Effector memory CD8-positive, alpha-beta T cell (primary cell): Measurements from ENCODE around the gene CHD1L.
A peak's percentile ranks its signal among the peaks of the same experiment; 100 is the strongest.

Source experiments
- ATAC-seq: fragments of 150-1000 bp; cut with Tn5 transposase; replicated peaks from 2 replicates; pipeline ENCODE4 v1.10.0; 2021; ENCODE audit warnings: mild to moderate bottlenecking, moderate library complexity
- DNase-seq, 3 experiments: peaks; one replicate each; pipeline ENCODE4 v3.0.0; 2021
- H3K27ac Mint-ChIP-seq, 2 donors: one replicate each; pipeline ENCODE4 v1.8.0; 2022; ENCODE audit warnings: mild to moderate bottlenecking in 2 of 2, mixed read lengths in 2 of 2, moderate library complexity in 2 of 2
- H3K27me3 Mint-ChIP-seq, 2 donors: one replicate each; pipeline ENCODE4 v1.8.0; 2022; ENCODE audit warnings: mixed read lengths in 2 of 2
- H3K36me3 Mint-ChIP-seq: one replicate; pipeline ENCODE4 v1.8.0; 2022; ENCODE audit warnings: mild to moderate bottlenecking, moderate library complexity, mixed read lengths; ENCODE audit not compliant: insufficient read depth
- H3K4me1 Mint-ChIP-seq, 2 donors: one replicate each; pipeline ENCODE4 v1.8.0; 2022; ENCODE audit warnings: low read depth in 2 of 2, mixed read lengths in 2 of 2
- H3K4me3 Mint-ChIP-seq, 2 donors: one replicate each; pipeline ENCODE4 v1.8.0; 2022; ENCODE audit warnings: mild to moderate bottlenecking in 2 of 2, mixed read lengths in 2 of 2, moderate library complexity in 2 of 2
- H3K9me3 Mint-ChIP-seq, 2 donors: one replicate each; pipeline ENCODE4 v1.8.0; 2022; ENCODE audit warnings: mixed read lengths in 2 of 2

The CHD1L gene

DNA sequence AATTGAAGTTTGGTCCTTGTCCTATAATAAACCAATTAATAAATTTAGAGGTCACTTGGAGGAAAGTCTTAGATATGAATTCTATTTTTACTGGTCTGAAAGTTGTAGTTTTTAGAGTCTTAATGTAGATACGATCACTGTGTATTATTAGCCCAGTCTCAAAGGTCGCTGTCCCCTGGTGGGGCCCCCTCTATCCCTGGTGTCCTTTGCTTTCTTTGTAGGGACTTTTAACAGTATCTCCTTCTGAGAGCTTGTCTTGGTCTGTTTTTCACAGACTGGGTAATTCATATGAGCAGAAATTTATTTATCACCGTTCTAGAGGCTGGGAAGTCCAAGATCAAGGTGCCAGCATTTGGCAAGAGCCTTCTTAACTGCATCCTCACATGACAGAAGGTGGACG lies 18.5 kb downstream of the CHD1L start:
- Mint-ChIP-seq H3K4me3 (no peak overlapping the region), H3K36me3 (peaks cover 33% of the 10 kb centered on the region), H3K27ac (peak overlapping the region in 1 of 2 donors; percentile 47), H3K27me3 (no peaks in the 10 kb centered on the region), H3K9me3 (no peaks in the 10 kb centered on the region), H3K4me1 (peaks cover 0 to 2% of the 10 kb centered on the region in 2 donors)
- ATAC-seq, result no peak
- DNase-seq, result no peak

DNA sequence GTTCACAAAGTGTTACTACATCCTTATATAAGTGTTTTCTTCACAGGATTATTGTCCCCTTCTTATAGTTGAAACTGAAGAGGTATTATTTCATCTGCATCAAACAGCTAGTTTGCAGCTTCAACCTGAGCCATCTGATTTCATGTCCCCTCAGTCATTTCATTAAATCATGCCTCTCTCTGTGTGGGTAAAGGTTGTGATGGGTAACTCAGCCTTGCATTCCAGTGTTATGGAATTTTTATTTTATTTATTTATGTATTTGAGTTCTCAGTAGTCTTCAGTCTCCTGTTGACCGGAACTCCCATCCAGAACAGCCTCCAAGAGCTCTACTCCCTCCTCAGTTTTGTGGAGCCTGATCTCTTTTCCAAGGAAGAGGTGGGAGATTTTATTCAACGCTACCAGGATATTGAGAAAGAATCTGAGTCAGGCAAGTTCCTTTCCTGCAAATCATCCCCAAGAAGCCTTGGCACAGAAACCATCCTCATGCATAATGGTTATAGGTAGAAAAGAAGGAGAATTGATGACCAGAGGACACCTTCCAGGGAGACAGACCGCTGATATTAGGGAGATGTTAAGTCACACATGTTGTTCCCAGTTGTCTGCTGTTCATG lies 21.8 kb downstream of the CHD1L start:
- no peaks in the 10 kb centered on the region for H3K27me3 Mint-ChIP-seq

DNA sequence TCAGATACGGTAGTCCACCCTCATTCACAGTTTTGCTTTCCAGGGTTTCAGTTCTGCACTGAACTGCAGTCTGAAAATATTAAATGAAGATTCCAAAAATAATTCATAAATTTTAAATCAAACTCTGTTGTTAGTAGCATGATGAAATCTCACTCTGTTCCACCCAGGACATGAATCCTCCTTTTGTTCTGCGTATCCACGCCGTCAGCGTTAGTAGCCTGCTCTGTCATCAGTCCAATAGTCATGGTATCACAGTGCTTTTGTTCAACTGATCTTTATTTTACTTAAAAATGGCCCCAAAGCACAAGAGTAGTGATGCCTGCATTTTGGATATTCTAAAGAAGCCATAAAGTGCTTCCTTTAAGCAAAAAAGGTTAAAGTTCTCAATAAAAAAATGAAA lies 23.9 kb downstream of the CHD1L start:
- Mint-ChIP-seq H3K36me3 (peaks cover 43% of the 10 kb centered on the region), H3K9me3 (no peaks in the 10 kb centered on the region), H3K4me1 (no peaks in the 10 kb centered on the region), H3K27ac (no peak overlapping the region), H3K27me3 (no peaks in the 10 kb centered on the region), H3K4me3 (no peak overlapping the region)
- no peak for ATAC-seq
- no peak for DNase-seq

More for the DNA sequence above, 21.8 kb downstream of the CHD1L start:
- Mint-ChIP-seq H3K27ac (peak overlapping the region in 1 of 2 donors; percentile 28), H3K9me3 (no peaks in the 10 kb centered on the region), H3K4me3 (no peak overlapping the region), H3K4me1 (peaks cover 0 to 2% of the 10 kb centered on the region in 2 donors), H3K36me3 (peaks cover 44% of the 10 kb centered on the region)
- no peak for ATAC-seq
- no peak for DNase-seq

DNA sequence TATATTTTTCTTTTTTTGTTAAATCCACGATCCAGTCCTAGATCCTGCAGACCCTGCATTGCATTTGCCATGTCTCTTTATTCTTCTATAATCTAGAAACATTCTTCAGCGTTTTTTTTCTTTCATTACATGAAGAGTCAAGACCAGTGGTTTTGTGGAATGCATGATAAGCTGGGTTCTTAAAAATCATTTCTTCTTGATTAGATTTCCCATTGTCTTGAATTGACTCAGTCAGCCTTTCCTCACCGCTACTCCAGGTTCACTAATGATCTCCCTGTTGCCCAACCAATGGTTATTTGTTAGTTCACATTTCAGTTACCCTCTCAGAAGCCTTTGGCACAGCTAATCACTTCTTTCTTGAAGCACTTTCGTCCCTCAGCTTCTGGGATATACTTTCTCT lies 25.2 kb downstream of the CHD1L start:
- Mint-ChIP-seq H3K36me3 (peaks cover 46% of the 10 kb centered on the region), H3K4me3 (no peak overlapping the region), H3K27ac (no peak overlapping the region), H3K4me1 (no peaks in the 10 kb centered on the region), H3K27me3 (no peaks in the 10 kb centered on the region), H3K9me3 (no peaks in the 10 kb centered on the region)
- ATAC-seq, result no peak
- no peak for DNase-seq

DNA sequence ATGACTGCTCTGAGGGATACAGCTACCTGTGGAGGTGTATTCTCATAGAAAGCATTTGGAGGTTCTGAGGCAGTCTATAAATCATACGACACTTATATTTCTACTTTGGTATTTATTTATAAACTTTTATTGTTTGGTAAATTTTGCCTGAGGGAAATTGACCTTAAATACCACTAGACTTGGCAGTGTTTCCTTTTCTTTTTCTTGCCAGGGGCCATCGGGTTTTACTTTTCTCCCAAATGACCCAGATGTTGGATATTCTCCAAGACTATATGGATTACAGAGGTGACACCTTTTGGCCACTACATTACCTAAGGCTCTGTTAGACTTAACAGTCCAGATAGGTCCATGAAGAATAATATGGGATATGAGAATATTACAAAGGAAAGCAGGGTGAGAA lies 28.2 kb downstream of the CHD1L start:
- H3K36me3 Mint-ChIP-seq, result peaks cover 43% of the 10 kb centered on the region
- no peak for DNase-seq

DNA sequence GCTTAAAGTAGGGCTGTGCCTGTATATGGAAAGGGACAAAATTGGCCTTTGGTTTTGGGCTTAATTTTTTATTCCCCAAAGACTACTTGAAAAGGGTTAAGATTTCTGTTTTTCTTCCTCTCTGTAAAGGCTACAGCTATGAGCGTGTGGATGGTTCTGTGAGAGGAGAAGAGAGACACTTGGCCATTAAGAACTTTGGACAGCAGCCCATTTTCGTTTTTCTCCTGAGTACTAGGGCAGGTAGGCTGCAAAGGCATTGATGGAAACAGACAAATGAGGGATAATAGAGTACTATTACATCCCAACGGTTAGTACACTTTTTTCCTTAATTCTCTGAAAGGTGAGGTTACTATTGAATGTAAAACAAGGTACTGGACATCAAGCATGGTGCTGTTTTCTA lies 29.6 kb downstream of the CHD1L start:
- H3K36me3 Mint-ChIP-seq, result peaks cover 43% of the 10 kb centered on the region
- H3K9me3 Mint-ChIP-seq, result no peaks in the 10 kb centered on the region
- no peak overlapping the region for H3K27ac Mint-ChIP-seq
- no peaks in the 10 kb centered on the region for H3K4me1 Mint-ChIP-seq
- ATAC-seq (no peak), DNase-seq (no peak)
- H3K4me3 Mint-ChIP-seq, result no peak overlapping the region
- no peaks in the 10 kb centered on the region for H3K27me3 Mint-ChIP-seq

More for the DNA sequence above, 28.2 kb downstream of the CHD1L start:
- Mint-ChIP-seq H3K4me3 (no peak overlapping the region), H3K27ac (no peak overlapping the region), H3K27me3 (no peaks in the 10 kb centered on the region), H3K9me3 (no peaks in the 10 kb centered on the region), H3K4me1 (no peaks in the 10 kb centered on the region)
- no peak for ATAC-seq

DNA sequence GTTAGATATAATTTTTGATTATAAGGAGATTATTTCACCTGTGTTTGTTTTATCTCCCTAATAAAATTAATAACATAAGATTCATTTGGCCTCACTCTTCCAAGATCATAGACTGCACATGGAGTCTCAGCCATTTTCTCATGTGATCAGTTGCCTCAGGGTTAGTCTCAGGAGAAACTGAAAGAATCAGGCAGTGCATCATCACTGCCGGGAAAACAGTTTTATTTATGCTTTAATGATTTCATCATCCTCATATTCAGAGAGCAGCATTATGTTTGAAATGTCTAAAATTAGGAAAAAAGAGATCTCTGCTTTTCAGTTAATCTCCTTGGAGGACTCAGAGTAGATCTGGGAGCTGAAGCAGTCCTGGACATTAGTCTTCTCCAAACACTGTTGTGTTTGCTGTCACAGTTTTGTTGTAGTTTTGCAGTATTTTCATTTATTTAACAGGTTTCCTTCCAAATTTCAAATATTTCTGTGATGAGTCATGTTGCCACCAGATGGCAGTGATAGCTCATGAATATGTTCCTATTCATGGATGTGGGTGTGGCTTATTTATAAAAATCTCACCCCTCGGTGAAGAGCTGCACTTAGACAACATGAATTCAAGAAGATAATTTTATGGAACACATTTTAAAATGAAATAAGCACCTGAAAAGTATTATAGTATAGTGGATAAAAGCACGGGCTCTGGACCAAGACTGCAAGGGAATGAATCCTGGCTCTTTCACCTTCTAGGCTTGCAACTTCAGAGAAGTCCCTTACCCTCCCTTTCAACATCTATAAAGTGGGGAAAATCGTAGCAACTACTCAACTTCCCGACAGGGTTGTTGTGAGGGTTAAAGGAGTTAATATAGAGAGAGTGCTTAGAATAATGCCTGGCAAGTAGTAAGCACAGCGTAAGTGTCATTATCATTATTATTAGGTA lies 31.2 kb downstream of the CHD1L start:
- H3K4me1 Mint-ChIP-seq, result no peaks in the 10 kb centered on the region
- no peak overlapping the region for H3K4me3 Mint-ChIP-seq
- peak; percentile 50 for ATAC-seq
- no peaks in the 10 kb centered on the region for H3K27me3 Mint-ChIP-seq
- H3K27ac Mint-ChIP-seq, result no peak overlapping the region
- H3K9me3 Mint-ChIP-seq, result no peaks in the 10 kb centered on the region
- H3K36me3 Mint-ChIP-seq, result peaks cover 38% of the 10 kb centered on the region
- DNase-seq, result peak; percentile 20 to 28 (median 27)

DNA sequence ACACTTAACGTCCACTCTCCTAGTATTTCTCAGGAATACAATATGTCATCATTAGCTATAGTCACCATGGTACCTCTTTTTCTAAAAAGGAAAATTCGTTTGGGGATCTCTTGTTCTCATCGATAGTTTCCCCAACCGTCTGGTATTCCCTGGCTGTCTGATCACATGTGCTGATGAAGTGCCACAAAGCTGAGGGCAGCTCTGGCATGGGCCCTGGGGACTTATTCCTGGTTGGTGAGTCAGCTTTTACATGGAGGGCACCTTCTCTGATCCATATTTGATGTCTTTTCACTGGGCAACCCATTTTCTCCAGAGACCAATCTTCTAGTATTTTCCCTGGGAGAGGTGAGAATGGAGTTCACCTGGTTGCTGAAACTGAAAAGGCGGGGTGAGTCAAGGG lies 39.5 kb downstream of the CHD1L start:
- H3K27me3 Mint-ChIP-seq, result no peaks in the 10 kb centered on the region
- H3K9me3 Mint-ChIP-seq, result no peaks in the 10 kb centered on the region
- no peaks in the 10 kb centered on the region for H3K4me1 Mint-ChIP-seq
- ATAC-seq (no peak), DNase-seq (no peak)
- peak overlapping the region in 1 of 2 donors; percentile 54 for H3K27ac Mint-ChIP-seq
- H3K36me3 Mint-ChIP-seq, result peaks cover 42% of the 10 kb centered on the region
- H3K4me3 Mint-ChIP-seq, result no peak overlapping the region

DNA sequence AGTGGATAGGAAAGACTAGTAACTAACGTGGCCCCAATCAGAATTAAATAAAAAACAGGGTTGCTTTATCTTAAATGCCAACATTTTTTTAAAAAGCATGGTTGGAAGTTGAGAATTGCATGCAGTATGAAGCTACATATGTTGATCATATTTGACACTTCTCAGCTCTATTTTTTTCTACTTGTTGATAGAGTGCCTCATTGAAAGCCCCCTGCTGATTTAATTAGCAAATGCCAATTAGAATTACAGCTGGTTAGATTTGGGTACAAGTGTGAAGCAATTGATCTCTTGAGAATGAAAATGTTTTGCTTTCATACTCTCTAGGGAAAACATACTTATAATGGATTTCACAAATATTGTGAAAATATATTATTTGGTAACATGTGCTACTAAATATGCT lies 40.5 kb downstream of the CHD1L start:
- Mint-ChIP-seq H3K4me3 (no peak overlapping the region), H3K4me1 (no peaks in the 10 kb centered on the region), H3K27me3 (no peaks in the 10 kb centered on the region), H3K27ac (no peak overlapping the region), H3K36me3 (peaks cover 51% of the 10 kb centered on the region), H3K9me3 (no peaks in the 10 kb centered on the region)
- ATAC-seq, result no peak
- DNase-seq, result no peak

DNA sequence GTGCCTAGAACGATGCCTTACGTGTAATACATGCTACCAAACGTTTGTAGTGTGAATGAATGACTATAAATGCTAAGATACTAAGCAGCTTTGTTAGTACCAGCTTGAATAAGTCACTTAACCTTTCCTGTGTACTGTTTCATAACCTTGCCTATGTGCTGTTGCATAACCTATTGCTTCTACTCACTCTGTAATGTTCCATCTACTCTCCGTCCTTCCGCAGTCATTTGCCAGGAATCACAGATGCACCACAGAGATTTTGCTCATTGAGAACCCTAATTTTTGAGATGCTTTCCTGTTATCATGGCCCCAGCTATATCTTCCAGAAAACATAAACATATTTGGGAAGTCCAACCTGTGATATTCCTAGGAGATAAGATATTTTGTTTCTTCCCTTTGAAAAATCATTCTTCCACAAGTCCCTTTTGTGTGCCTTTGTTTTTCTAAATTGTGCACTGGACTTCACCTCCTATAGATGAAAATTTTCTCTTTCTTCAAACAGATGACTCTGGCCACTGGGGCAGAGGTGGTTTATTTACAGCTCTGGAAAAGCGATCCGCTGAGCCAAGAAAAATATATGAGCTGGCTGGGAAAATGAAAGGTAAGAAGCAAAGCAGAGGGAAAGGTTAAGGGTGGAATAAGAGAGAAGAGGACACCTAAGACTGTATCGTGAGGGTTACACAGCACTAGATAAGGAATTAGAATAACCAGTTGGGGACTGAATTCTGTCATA lies 44.8 kb downstream of the CHD1L start:
- ATAC-seq, result no peak
- no peaks in the 10 kb centered on the region for H3K9me3 Mint-ChIP-seq
- H3K4me1 Mint-ChIP-seq, result no peaks in the 10 kb centered on the region
- no peak overlapping the region for H3K4me3 Mint-ChIP-seq
- no peak overlapping the region for H3K27ac Mint-ChIP-seq
- H3K27me3 Mint-ChIP-seq, result no peaks in the 10 kb centered on the region
- peaks cover 68% of the 10 kb centered on the region for H3K36me3 Mint-ChIP-seq
- DNase-seq, result no peak

DNA sequence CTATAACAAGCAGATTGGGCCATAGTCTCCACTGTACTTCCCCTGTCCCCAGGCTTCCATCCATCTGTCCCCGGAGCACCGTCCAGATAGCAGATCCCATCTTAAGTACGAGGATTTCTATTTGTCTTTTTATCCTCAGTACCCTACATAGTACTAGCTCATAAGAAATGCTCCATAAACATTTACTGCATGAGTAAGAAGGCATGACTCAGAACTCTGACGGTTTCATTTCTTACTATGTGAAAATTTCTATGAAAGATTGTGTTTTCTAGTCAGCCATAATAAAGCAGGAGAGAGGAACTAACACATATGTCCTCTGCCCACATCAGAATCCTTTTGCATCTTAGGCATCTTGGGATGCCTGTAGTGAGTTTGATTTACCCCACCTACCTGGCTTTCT lies 49.5 kb downstream of the CHD1L start:
- Mint-ChIP-seq H3K27ac (no peak overlapping the region), H3K9me3 (no peaks in the 10 kb centered on the region), H3K4me3 (no peak overlapping the region), H3K36me3 (peaks cover 53% of the 10 kb centered on the region), H3K4me1 (no peaks in the 10 kb centered on the region), H3K27me3 (no peaks in the 10 kb centered on the region)
- ATAC-seq (no peak), DNase-seq (no peak)

DNA sequence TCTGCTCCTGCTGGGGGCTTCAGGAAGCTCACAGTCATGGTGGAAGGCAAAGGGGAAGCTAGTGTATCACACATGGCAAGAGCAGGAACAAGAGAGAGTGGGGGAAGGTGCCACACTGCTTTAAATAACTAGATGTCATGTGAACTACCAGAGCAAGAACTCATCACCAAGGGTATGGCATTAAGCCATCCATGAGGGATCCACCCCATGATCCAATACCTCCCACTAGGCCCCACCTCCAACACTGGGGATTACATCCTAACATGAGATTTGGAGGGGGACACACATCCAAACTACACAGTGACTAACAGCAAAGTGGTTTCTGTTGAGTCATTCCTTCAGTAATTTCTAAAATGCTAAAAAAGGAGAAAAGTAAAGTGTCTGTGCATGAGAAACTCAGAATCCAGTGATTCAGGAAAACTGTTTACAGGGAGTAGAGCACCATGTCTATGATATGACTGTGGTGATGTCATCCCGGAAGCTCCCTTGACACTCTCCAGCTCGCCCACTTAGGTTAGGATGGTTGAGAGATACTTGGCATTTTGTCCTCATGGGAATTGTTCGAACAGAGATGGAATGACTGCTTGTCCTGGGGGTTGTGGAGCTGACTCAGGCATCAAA lies 50.3 kb downstream of the CHD1L start:
- Mint-ChIP-seq H3K4me1 (no peaks in the 10 kb centered on the region), H3K9me3 (no peaks in the 10 kb centered on the region), H3K4me3 (no peak overlapping the region), H3K27me3 (no peaks in the 10 kb centered on the region), H3K36me3 (peaks cover 47% of the 10 kb centered on the region), H3K27ac (no peak overlapping the region)
- ATAC-seq, result no peak
- DNase-seq, result no peak

DNA sequence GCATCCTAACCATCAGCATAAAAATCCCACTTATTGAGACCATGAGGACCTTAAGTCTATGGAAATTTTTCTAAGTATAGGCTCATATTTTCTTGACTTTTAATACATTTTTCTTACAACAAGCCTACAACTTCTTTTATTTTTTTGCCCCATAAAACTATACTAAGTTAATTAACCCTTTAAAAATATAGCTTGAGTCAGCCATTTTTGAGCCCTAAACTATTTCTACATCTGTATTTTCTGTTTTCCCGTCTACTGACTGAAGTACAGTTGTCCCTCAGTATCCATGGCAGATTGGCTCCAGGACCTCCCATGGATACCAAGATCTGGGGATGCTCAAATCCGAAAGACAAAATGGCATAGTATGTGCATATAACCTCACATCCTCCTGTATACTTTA lies 55.0 kb downstream of the CHD1L start:
- no peak for ATAC-seq
- no peak for DNase-seq
- Mint-ChIP-seq H3K27me3 (no peaks in the 10 kb centered on the region), H3K36me3 (peaks cover 28% of the 10 kb centered on the region), H3K9me3 (peaks cover 9 to 19% of the 10 kb centered on the region in 2 donors), H3K4me1 (no peaks in the 10 kb centered on the region), H3K4me3 (no peak overlapping the region), H3K27ac (no peak overlapping the region)
